Heart left ventricle (tissue), 13 donors: ENCODE results near the gene CIAO3.

Source experiments
- CTCF ChIP-seq, 12 donors: fragments of 200-600 bp; sonication (generic) in 4 of 12; IDR thresholded peaks; one replicate each; pipeline versions ENCODE4 v1.5.0 to v1.8.0; 2018 to 2022; ENCODE audit warnings: antibody characterized with exemption in 12 of 12, mild to moderate bottlenecking in 5 of 12
- POLR2A ChIP-seq, 2 donors: fragments of 450-650 bp; IDR thresholded peaks; one replicate each; pipeline ENCODE4 v1.6.1; 2017; ENCODE audit warnings: antibody characterized with exemption in 2 of 2, mild to moderate bottlenecking in 2 of 2, moderate library complexity in 2 of 2
- donor health status: ischemic (EF 13 %, LVEDD 7.1; RV severe dilation, severe dysfunction).
- donor health status: DM: no; HTN: yes; CAD: no.
- donor health status: DM: no; HTN: no; CAD: no.
- donor health status: ischemic (EF 25% LVEDD 6.9; RV normal size, moderate dysfunction).
- donor health status: ischemic (EF 25% LVEDD 5.7; RV mildly dilated, moderate dysfunction).
- donor health status: ischemic (EF 35%, LVEDD 5.7; RV mildly dilated, moderate dysfunction).
- donor health status: nonischemic (EF 11% LVEDD 7.7; RV severe dilation, severe dysfunction).
- donor health status: DM: yes; HTN: yes; CAD: no.
- donor health status: PGD.
- donor health status: ischemic (EF 29% LVEDD 5.4; RV normal size, mild dysfunction).
- donor health status: nonischemic (EF 23%, LVEDD 6.1; RV moderate dilation, normal function).

GRCh38 chr16:745739-746138, 4.9 kb upstream of the CIAO3 start:
- peak in 4 of 12 donors; percentile 5 to 30 (median 14) for TF ChIP-seq CTCF (IDR thresholded peaks at IDR 0.05)
- no peak for TF ChIP-seq POLR2A (IDR thresholded peaks at IDR 0.05)
